SK-N-SH (cell line): ENCODE data around the gene SYCE1. TPM values are rescaled to one million over a fixed set of nuclear protein-coding genes. Genes with fewer than 3 reads are reported as not detected.

Experiments used
- CTCF ChIA-PET: fragments of 300-600, 350-600 bp; formaldehyde crosslinking; extraction: SDS; loops from one replicate; lab custom pipeline; 2021; lab: Yijun Ruan, JAX
- POLR2A ChIA-PET: fragments of 350-600 bp; sonication (Branson Sonifier 250); formaldehyde crosslinking; extraction: SDS; loops from one replicate; lab custom pipeline; 2020; ENCODE audit warnings: antibody characterized with exemption, inconsistent platforms; lab: Yijun Ruan, JAX
- DNase-seq: peaks from one replicate; pipeline ENCODE4 v3.0.0; 2012
- H2AFZ ChIP-seq: fragments of 200-600 bp; sonication (generic); 2 replicates; pipeline ENCODE4 v1.8.1; 2016; ENCODE audit warnings: antibody characterized with exemption, mild to moderate bottlenecking, low read depth
- H3F3A ChIP-seq: fragments of 200-600 bp; sonication (generic); replicated peaks from 2 replicates; pipeline ENCODE3; 2016; ENCODE audit warnings: antibody characterized with exemption, mild to moderate bottlenecking; ENCODE audit not compliant: insufficient read depth
- H3K27ac ChIP-seq, 2 experiments: fragments of 200-500 bp in 1 of 2; fragments of 200-600 bp in 1 of 2; sonication (Bioruptor generic) in 1 of 2; sonication (generic), shearing (Covaris generic) in 1 of 2; 2 replicates each; pipeline versions ENCODE4 v1.5.1 to v1.6.1; 2014 to 2016; ENCODE audit warnings: low read depth in 2 of 2, inconsistent platforms in 1 of 2, low read length in 1 of 2, mild to moderate bottlenecking in 1 of 2, mixed read lengths in 1 of 2
- H3K27me3 ChIP-seq: fragments of 200-600 bp; sonication (generic), shearing (Covaris generic); 2 replicates; pipeline ENCODE4 v1.6.1; 2016; ENCODE audit warnings: mixed run types; ENCODE audit not compliant: insufficient read depth
- H3K36me3 ChIP-seq, 2 experiments: fragments of 200-500 bp in 1 of 2; fragments of 200-600 bp in 1 of 2; sonication (Bioruptor generic) in 1 of 2; sonication (generic) in 1 of 2; replicated peaks in 1 of 2; 2 replicates each; pipeline versions ENCODE3 to v1.5.1; 2014 to 2016; ENCODE audit warnings: low read length in 1 of 2, mild to moderate bottlenecking in 1 of 2; ENCODE audit not compliant: insufficient read depth in 2 of 2, control insufficient read depth in 1 of 2
- H3K4me1 ChIP-seq, 2 experiments: fragments of 200-500 bp in 1 of 2; fragments of 200-600 bp in 1 of 2; sonication (Bioruptor generic) in 1 of 2; sonication (generic), shearing (Covaris generic) in 1 of 2; 2 replicates each; pipeline versions ENCODE4 v1.5.1 to v1.6.1; 2014 to 2016; ENCODE audit warnings: low read depth in 1 of 2, low read length in 1 of 2, mixed run types in 1 of 2; ENCODE audit not compliant: insufficient read depth in 2 of 2, control insufficient read depth in 1 of 2
- H3K4me2 ChIP-seq: fragments of 200-600 bp; sonication (generic), shearing (Covaris generic); 2 replicates; pipeline ENCODE4 v1.6.1; 2017; ENCODE audit warnings: mixed run types
- H3K4me3 ChIP-seq, 2 experiments: fragments of 200-500 bp in 1 of 2; fragments of 200-600 bp in 1 of 2; sonication (Bioruptor generic) in 1 of 2; sonication (generic), shearing (Covaris generic) in 1 of 2; 2 replicates each; pipeline versions ENCODE4 v1.5.1 to v1.8.1; 2014 to 2016; ENCODE audit warnings: low read depth in 2 of 2, inconsistent platforms in 1 of 2, low read length in 1 of 2, mild to moderate bottlenecking in 1 of 2, mixed read lengths in 1 of 2, moderate library complexity in 1 of 2
- H3K79me2 ChIP-seq: fragments of 200-600 bp; sonication (generic); 2 replicates; pipeline ENCODE4 v1.8.1; 2017; ENCODE audit warnings: mild to moderate bottlenecking; ENCODE audit not compliant: insufficient read depth
- H3K9ac ChIP-seq: fragments of 200-600 bp; sonication (generic); 2 replicates; pipeline ENCODE4 v1.6.1; 2017; ENCODE audit warnings: mixed run types
- H3K9me2 ChIP-seq: fragments of 200-600 bp; sonication (generic); 2 replicates; pipeline ENCODE4 v1.6.1; 2017; ENCODE audit warnings: mixed run types
- H3K9me3 ChIP-seq: fragments of 200-600 bp; sonication (generic); 2 replicates; pipeline ENCODE4 v1.6.1; 2017; ENCODE audit warnings: mixed run types, mild to moderate bottlenecking, moderate library complexity
- H4K20me1 ChIP-seq: fragments of 200-600 bp; sonication (generic); 2 replicates; pipeline ENCODE4 v1.6.1; 2017; ENCODE audit warnings: mild to moderate bottlenecking, mixed run types; ENCODE audit not compliant: insufficient read depth
- CHD2 ChIP-seq: fragments of 150-350 bp; IDR thresholded peaks from 2 replicates; pipeline ENCODE4 v1.6.1; 2018; ENCODE audit warnings: low read length; ENCODE audit not compliant: partially characterized antibody
- ELF1 ChIP-seq: IDR thresholded peaks from 2 replicates; pipeline ENCODE4 v1.4.0; 2012
- EP300 ChIP-seq, 2 experiments: IDR thresholded peaks; 2 replicates each; pipeline versions ENCODE4 v1.4.0 to v1.6.1; 2012; ENCODE audit warnings: borderline replicate concordance in 1 of 2, low read depth in 1 of 2, low read length in 1 of 2
- EZH2phosphoT487 ChIP-seq: fragments of 200-600 bp; sonication (generic); IDR thresholded peaks from 2 replicates; pipeline ENCODE4 v1.6.1; 2017; ENCODE audit warnings: low read depth, mixed run types, mild to moderate bottlenecking, antibody characterized with exemption, moderate library complexity, borderline replicate concordance
- GABPA ChIP-seq: IDR thresholded peaks from 2 replicates; pipeline ENCODE4 v1.4.0; 2012; ENCODE audit warnings: low read depth, mild to moderate bottlenecking
- MXI1 ChIP-seq: IDR thresholded peaks from 2 replicates; pipeline ENCODE4 v1.6.1; 2012; ENCODE audit warnings: mild to moderate bottlenecking, low read depth, low read length, improper control_type of control experiment
- POLR2AphosphoS5 ChIP-seq: IDR thresholded peaks from 2 replicates; pipeline ENCODE4 v1.6.1; 2012; ENCODE audit warnings: low read depth, low read length
- RAD21 ChIP-seq: IDR thresholded peaks from 2 replicates; pipeline ENCODE4 v1.6.1; 2012; ENCODE audit warnings: mild to moderate bottlenecking, low read length
- RCOR1 ChIP-seq: fragments of 150-350 bp; IDR thresholded peaks from 2 replicates; pipeline ENCODE4 v1.6.1; 2017; ENCODE audit warnings: antibody characterized with exemption, low read length
- RFX5 ChIP-seq: IDR thresholded peaks from 2 replicates; pipeline ENCODE4 v1.6.1; 2012; ENCODE audit warnings: mild to moderate bottlenecking, improper control_type of control experiment, low read length
- SIN3A ChIP-seq: IDR thresholded peaks from 2 replicates; pipeline ENCODE4 v1.6.1; 2012; ENCODE audit warnings: low read depth, mild to moderate bottlenecking, low read length, moderate library complexity, borderline replicate concordance
- SMC3 ChIP-seq: IDR thresholded peaks from 2 replicates; pipeline ENCODE4 v1.6.1; 2012; ENCODE audit warnings: low read depth, low read length, improper control_type of control experiment
- TEAD4 ChIP-seq: IDR thresholded peaks from 2 replicates; pipeline ENCODE4 v1.4.0; 2012; ENCODE audit warnings: mild to moderate bottlenecking, borderline replicate concordance; ENCODE audit not compliant: insufficient read depth
- WGBS: methylation state at CpG from one replicate; pipeline ENCODE4 v1.1.6; 2017; ENCODE audit warnings: low lambda C conversion rate; 5-methylcytosine and 5-hydroxymethylcytosine counted together
- polyA plus RNA-seq, 3 experiments: library from polyadenylated mRNA; depleted of rRNA; stranded (reverse); fragments of >200 nt; gene quantifications; 2 replicates each; pipeline ENCODE4 v1.2.3, GENCODE V29; 2012
- TF ChIP-seq, protein P1 (sequence below): IDR thresholded peaks from 2 replicates; pipeline ENCODE4; 2012
- TF ChIP-seq, protein P2 (sequence below): IDR thresholded peaks from 2 replicates; pipeline ENCODE4 v1.6.1; 2012; ENCODE audit warnings: mild to moderate bottlenecking, low read depth, low read length, moderate library complexity
- TF ChIP-seq, protein P3 (sequence below): fragments of 200-600 bp; sonication (generic); IDR thresholded peaks from 2 replicates; pipeline ENCODE4 v1.6.1; 2017; ENCODE audit warnings: antibody characterized with exemption, mild to moderate bottlenecking, moderate library complexity
- TF ChIP-seq, protein P4 (sequence below): fragments of 150-350 bp; IDR thresholded peaks from 2 replicates; pipeline ENCODE4 v1.6.1; 2016; ENCODE audit warnings: mild to moderate bottlenecking, low read depth, low read length

The SYCE1 gene
- polyA plus RNA-seq, 1 of the 3 experiments (the other 2 are of a cell fraction), result not detected

- TF ChIP-seq TEAD4 (no peak), SIN3A (no peak), CHD2 (no peak), RCOR1 (no peak), ELF1 (no peak)
These were observed 32.5 kb downstream of the SYCE1 start (continued) for GRCh38 chr10:133532871-133533270.

DNA sequence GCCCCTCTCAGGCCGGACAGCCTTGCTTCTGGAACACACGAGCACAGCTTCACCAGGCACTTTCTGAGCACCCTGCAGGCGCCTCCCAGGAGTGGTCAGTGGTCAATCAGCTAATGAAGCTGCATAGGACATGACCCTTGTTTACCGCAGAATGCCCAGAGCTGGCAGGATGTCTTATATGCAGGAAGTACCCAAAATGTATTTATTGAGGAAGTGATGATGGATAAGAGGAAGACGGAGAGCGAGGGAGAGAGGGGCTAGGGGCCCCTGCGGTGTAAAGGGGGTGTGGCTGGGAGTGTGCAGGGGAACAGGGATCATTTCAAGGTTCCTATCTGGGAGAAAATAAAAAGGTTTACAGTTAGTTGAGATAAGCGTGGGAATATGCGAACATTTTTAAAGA, 34.9 kb downstream of the SYCE1 start:
- Histone ChIP-seq H3K4me3 (no peak overlapping the region), H3K4me2 (no peak overlapping the region), H3K27ac (no peak overlapping the region), H3K27me3 (peaks cover 61% of the 10 kb centered on the region; the same call in 1 of the 2 replicates), H3K79me2 (no peaks in the 10 kb centered on the region), H3F3A (no peaks in the 10 kb centered on the region), H3K9me3 (no peaks in the 10 kb centered on the region)
- DNase-seq, result no peak
- 13% methylated on average over 8 of the region's 9 CpGs for WGBS
- peak; percentile 69; the same call in 1 of the 2 replicates for TF ChIP-seq EZH2phosphoT487
- no peak for TF ChIP-seq RAD21
- no peak for TF ChIP-seq CHD2
- TF ChIP-seq, protein P1, sequence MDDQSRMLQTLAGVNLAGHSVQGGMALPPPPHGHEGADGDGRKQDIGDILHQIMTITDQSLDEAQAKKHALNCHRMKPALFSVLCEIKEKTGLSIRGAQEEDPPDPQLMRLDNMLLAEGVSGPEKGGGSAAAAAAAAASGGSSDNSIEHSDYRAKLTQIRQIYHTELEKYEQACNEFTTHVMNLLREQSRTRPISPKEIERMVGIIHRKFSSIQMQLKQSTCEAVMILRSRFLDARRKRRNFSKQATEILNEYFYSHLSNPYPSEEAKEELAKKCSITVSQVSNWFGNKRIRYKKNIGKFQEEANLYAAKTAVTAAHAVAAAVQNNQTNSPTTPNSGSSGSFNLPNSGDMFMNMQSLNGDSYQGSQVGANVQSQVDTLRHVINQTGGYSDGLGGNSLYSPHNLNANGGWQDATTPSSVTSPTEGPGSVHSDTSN, result no peak
- TF ChIP-seq, all 33 proteins: peak for 1
- no peaks in the 10 kb centered on the region for H4K20me1 ChIP-seq
- no peaks in the 10 kb centered on the region; a peak in 1 of 4 replicates for H3K4me1 ChIP-seq
- no peaks in the 10 kb centered on the region for H3K9me2 ChIP-seq
- ChIA-PET POLR2A (no interaction called here), CTCF (interaction anchor here (0.9 to 1.4 kb wide), 2 partner anchors 11 to 201 kb away, joined by 3 read pairs; no protein-coding TSS in a partner anchor)
- H3K9ac ChIP-seq, result no peak overlapping the region
- H3K36me3 ChIP-seq, result no peaks in the 10 kb centered on the region
- H2AFZ ChIP-seq, result no peak overlapping the region

- Histone ChIP-seq H3K4me2 (peak overlapping the region; percentile 28; the same call in 1 of the 2 replicates), H3K9ac (no peak overlapping the region), H2AFZ (no peak overlapping the region; the same call in 1 of the 2 replicates), H3F3A (no peaks in the 10 kb centered on the region), H3K79me2 (no peaks in the 10 kb centered on the region), H3K36me3 (no peaks in the 10 kb centered on the region), H4K20me1 (no peaks in the 10 kb centered on the region), H3K9me2 (no peaks in the 10 kb centered on the region), H3K4me3 (no peak overlapping the region), H3K9me3 (no peaks in the 10 kb centered on the region), H3K27ac (no peak overlapping the region), H3K4me1 (no peaks in the 10 kb centered on the region; a peak in 1 of 4 replicates), H3K27me3 (peaks cover 61% of the 10 kb centered on the region; the same call in 1 of the 2 replicates)
- no peak for DNase-seq
- WGBS, result 31% methylated on average over 26 of the region's 26 CpGs
- ChIA-PET CTCF (interaction anchor here (0.8 to 1.4 kb wide), 3 partner anchors 10 to 200 kb away, joined by 3 read pairs; no protein-coding TSS in a partner anchor), POLR2A (no interaction called here)
- TF ChIP-seq SMC3, result no peak
- no peak for TF ChIP-seq SIN3A
- no peak for TF ChIP-seq RAD21
- TF ChIP-seq, protein P2, sequence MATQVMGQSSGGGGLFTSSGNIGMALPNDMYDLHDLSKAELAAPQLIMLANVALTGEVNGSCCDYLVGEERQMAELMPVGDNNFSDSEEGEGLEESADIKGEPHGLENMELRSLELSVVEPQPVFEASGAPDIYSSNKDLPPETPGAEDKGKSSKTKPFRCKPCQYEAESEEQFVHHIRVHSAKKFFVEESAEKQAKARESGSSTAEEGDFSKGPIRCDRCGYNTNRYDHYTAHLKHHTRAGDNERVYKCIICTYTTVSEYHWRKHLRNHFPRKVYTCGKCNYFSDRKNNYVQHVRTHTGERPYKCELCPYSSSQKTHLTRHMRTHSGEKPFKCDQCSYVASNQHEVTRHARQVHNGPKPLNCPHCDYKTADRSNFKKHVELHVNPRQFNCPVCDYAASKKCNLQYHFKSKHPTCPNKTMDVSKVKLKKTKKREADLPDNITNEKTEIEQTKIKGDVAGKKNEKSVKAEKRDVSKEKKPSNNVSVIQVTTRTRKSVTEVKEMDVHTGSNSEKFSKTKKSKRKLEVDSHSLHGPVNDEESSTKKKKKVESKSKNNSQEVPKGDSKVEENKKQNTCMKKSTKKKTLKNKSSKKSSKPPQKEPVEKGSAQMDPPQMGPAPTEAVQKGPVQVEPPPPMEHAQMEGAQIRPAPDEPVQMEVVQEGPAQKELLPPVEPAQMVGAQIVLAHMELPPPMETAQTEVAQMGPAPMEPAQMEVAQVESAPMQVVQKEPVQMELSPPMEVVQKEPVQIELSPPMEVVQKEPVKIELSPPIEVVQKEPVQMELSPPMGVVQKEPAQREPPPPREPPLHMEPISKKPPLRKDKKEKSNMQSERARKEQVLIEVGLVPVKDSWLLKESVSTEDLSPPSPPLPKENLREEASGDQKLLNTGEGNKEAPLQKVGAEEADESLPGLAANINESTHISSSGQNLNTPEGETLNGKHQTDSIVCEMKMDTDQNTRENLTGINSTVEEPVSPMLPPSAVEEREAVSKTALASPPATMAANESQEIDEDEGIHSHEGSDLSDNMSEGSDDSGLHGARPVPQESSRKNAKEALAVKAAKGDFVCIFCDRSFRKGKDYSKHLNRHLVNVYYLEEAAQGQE, result no peak
- no peak for TF ChIP-seq EZH2phosphoT487
- no peak for TF ChIP-seq EP300 (IDR thresholded peaks at IDR 0.05; ENCODE audit: borderline replicate concordance in 1 of 2, low read depth in 1 of 2, low read length in 1 of 2)
- no peak for TF ChIP-seq GABPA
- TF ChIP-seq RFX5, result no peak
- TF ChIP-seq, protein P3, sequence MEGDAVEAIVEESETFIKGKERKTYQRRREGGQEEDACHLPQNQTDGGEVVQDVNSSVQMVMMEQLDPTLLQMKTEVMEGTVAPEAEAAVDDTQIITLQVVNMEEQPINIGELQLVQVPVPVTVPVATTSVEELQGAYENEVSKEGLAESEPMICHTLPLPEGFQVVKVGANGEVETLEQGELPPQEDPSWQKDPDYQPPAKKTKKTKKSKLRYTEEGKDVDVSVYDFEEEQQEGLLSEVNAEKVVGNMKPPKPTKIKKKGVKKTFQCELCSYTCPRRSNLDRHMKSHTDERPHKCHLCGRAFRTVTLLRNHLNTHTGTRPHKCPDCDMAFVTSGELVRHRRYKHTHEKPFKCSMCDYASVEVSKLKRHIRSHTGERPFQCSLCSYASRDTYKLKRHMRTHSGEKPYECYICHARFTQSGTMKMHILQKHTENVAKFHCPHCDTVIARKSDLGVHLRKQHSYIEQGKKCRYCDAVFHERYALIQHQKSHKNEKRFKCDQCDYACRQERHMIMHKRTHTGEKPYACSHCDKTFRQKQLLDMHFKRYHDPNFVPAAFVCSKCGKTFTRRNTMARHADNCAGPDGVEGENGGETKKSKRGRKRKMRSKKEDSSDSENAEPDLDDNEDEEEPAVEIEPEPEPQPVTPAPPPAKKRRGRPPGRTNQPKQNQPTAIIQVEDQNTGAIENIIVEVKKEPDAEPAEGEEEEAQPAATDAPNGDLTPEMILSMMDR, result no peak
- TF ChIP-seq POLR2AphosphoS5, result no peak
- TF ChIP-seq, protein P4, sequence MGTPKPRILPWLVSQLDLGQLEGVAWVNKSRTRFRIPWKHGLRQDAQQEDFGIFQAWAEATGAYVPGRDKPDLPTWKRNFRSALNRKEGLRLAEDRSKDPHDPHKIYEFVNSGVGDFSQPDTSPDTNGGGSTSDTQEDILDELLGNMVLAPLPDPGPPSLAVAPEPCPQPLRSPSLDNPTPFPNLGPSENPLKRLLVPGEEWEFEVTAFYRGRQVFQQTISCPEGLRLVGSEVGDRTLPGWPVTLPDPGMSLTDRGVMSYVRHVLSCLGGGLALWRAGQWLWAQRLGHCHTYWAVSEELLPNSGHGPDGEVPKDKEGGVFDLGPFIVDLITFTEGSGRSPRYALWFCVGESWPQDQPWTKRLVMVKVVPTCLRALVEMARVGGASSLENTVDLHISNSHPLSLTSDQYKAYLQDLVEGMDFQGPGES, result no peak
- no peak for TF ChIP-seq RCOR1
- no peak for TF ChIP-seq MXI1
These were observed 35.8 kb downstream of the SYCE1 start for GRCh38 chr10:133529576-133529946.
